GM21423 (cell line): ENCODE measurements around the gene CABCOCO1.

Source experiments
- ATAC-seq: cut with Tn5 transposase; IDR thresholded peaks from one replicate; pipeline ENCODE4 v1.9.1; 2021; ENCODE audit warnings: mild to moderate bottlenecking, moderate library complexity; ENCODE audit not compliant: unreplicated experiment

Gene CABCOCO1, protein sequence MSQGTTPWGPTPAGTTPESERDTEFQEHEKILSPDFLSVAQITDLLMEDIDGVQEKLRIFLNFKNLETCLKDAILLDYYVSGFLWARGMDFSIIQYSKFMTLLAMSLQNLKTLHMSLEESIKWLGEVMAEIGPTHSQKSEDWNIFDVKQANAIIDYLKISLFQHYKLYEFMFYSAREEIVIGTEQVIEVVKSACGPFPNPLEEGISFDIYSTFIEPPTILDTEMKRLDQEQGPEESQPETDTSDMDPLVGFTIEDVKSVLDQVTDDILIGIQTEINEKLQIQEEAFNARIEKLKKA

DNA sequence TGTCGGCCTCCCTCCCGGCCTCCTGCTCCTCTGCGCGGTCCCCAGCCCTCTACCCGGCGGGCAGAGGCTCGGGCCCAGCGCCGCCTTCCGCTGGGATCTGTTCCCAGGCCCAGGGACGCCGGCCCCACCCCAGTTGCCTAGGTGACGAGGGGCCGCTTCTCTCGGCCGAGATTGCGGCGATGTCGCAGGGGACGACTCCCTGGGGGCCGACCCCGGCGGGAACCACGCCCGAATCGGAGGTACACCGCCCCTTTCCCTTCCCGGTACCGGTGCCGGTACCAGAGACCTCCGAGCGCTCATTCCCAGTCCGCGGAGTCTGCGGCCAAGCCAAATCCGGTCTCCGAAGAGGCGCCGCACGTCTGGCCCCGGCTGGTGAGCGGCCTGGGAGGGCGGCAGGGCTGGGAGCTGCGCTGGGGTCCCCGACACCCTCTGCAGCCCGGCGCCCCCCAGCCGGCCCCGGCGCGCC lies at the start of gene CABCOCO1:
Gene CABCOCO1 (plus strand): TSS at position 136 of the 466 bp plus-strand sequence. CDS start 44 bp downstream, at position 180.
- ATAC-seq = no peak

GRCh38 chr10:61613665-61614064 lies 49.1 kb upstream of the CABCOCO1 start:
- ATAC-seq = no peak

DNA sequence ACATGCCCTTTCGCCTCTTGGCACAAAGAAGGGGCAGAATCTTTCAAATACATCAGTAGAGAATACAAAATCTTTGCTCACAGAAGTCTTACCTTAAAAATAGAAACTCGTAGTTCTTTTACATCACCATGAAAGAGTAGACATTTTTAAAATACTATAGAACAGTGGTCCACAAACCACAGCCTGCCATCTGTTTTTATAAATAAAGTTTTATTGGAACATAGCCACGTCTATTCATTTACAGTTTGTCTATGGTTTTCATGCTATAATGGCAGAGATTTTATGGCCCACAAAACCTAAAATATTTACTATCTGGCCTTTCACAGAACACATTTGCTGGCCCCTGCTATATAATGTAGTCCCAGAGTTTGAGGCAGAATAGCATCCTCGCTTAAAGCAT lies 46.1 kb upstream of the CABCOCO1 start:
- ATAC-seq = no peak

DNA sequence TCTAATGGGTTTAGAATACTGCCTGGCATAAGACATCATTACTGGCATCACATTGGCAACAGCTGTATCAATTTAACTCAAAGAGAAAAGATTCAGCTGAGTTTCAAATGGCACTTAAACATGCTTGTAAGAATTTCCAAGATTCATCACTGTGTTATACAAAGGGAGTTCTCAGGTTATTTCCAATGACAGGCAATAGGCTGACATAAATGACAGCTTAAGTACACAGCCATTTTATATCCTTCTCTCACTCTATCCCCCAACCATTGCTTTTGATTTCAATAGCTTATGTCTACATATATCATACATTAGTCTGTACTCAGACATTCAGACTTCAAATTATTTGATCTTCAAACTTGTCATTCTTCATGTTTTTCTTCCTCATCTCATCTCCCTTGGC lies 45.5 kb upstream of the CABCOCO1 start:
- no peak for ATAC-seq

DNA sequence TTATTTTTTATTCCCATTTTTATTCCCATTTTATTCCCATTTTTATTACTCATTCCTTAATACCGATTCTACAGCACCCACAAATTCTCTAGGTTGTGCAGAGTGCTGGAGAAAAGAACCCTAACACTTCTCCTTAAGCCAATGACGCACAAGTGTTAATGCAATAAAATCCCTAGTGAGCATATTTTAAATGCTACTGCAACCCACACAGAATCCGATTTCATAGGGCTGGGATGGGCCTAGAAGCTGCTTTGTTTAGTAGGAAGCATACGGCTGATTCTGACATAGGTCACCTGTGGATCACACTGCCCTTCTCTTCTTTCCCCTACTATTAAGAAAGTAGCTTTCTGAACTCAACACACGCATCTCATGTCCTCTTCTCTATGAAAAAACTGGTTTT lies 45.1 kb upstream of the CABCOCO1 start:
- no peak for ATAC-seq

DNA sequence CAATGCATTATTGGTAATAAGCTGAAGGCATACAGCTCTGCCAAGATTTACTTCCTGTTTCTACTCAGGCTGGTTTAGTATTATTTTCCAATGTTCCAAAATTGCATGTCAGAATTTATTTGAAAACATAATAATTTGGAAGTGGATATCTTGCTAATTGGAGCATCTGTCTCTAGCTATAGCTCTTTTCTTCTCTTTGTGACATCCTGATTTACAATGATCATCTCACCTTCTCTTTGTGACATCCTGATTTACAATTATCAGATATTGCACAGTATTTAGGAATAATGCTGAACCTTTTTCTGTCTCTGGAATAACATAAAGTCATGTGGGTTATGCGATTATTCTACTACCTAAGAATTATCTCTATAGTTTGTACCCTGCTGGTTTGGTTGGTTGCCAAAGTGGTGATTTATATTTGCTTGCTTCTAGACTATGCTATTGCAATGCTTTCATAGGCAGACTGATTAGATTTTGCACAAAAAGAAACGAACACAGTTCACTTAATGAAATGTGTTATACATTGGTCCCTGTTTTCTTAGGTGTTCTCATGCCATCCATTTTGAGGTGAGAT lies 44.3 kb upstream of the CABCOCO1 start:
- no peak for ATAC-seq

DNA sequence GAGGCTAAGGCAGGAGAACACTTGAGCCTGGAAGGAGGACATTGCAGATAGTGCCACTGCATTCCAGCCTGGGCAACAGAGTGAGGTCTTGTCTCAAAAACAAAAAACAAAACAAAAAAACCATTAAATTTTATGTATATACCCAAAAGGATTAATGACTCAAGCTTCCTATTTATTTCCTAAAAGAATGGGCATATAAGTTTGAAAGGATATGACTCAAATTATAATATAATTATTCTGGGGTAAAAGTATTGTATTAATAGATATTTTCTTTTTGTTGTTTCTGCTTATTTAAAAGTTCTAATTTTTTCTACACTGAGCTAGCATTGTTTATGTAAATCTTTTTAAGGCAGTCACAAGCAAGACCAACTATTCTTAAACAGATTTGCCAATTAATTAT lies 42.2 kb upstream of the CABCOCO1 start:
- ATAC-seq = no peak

DNA sequence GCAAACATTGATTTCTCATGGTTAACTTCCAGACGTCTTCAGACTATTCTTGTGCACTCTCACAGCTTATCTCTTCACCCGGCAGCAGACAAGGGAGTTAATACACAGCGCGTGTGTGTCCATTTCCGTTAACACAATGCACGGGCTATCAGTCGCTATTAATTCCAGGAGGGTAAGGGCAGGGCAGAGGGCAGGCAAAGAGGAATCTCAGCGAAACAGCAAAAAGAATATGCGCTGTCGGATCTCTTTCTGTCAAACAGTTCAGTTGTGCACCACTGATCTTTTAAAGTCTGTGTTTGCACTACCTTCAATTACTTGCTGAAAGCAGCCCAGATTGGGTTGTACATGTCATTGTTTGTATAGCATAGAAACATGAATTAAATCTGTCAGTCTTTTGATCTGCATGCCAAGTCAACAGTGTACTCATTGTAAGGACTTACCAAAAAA lies 41.1 kb upstream of the CABCOCO1 start:
- ATAC-seq = no peak

DNA sequence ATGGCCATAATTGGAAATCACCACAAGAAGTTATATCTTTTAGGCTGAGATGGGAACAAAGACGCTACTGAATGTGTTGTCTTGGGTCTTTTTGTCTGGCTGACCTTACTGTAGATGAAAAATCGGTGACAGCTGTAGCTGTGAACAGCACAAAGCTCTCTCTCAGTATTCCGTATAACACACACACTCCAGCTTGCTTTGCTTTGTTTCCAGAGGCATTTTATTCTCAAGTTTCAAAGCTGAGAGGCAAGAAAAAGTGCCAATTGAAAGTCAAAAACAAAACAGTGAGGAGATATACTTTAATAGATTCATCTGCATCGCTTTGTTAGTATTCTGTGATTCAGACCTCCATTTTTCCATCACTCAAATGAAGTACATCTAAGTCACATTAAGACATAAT lies 39.6 kb upstream of the CABCOCO1 start:
- ATAC-seq = no peak

GRCh38 chr10:61626209-61626608 lies 36.5 kb upstream of the CABCOCO1 start:
- ATAC-seq = no peak

GRCh38 chr10:61627266-61627665 lies 35.5 kb upstream of the CABCOCO1 start:
- no peak for ATAC-seq

DNA sequence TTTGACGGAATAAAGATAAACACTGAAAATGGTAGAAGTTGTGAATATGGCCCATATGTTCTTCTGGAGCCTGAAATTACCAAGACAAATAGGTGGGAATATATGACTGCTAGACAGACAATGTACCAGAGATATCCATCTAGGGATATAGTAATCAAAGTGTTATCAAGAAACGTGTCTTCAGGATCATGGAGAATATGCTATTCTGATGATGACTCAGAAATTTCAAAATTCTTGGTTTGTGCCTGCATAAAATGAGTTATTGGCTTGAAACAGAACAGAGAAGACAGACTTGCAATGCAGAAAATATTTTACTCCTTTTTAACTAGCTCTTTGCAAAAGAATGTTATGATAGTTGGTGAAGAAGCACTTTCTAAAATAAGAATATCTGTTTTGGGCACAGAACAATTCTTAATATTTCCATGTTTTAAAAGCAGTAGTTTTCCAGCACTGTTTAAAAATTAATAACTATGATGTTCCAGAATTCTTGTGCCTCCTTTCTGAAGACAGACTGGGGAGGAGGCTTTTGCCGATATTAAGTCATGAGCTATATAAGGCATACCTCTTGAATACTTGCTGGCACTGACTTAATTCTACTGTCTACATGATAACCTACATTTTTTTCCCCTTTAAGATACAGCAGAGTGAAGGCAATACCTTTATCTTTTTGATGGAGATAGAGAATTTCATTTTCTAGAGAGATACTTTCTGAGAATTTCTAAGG lies 34.4 kb upstream of the CABCOCO1 start:
- no peak for ATAC-seq

- ATAC-seq = no peak
Measured at GRCh38 chr10:61628875-61629513, 33.7 kb upstream of the CABCOCO1 start.

DNA sequence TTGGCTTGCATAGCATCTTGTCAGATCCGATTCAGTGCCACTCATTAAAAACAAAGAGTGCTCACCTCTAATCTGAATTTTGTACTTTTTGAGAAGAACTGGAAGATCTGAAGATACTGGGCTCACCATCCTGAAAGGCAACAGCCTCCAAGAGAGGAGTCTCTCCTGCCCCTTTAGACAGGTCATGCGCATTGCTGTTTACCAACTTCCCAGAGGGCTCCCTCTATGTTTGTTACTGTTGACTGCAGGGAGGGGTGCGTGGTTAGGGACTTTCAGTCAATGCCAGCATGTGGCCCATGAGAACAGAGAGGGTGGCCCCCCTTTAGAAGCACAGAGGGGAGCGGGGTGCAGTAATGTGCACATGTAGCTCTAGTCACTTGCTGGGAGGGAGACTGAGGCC lies 33.2 kb upstream of the CABCOCO1 start:
- no peak for ATAC-seq

GRCh38 chr10:61632057-61632670 lies 30.6 kb upstream of the CABCOCO1 start:
- no peak for ATAC-seq

GRCh38 chr10:61633665-61634064 lies 29.1 kb upstream of the CABCOCO1 start:
- no peak for ATAC-seq

GRCh38 chr10:61634746-61635145 lies 28.0 kb upstream of the CABCOCO1 start:
- ATAC-seq = no peak

GRCh38 chr10:61635471-61635870 lies 27.3 kb upstream of the CABCOCO1 start:
- no peak for ATAC-seq

GRCh38 chr10:61635932-61636331 lies 26.8 kb upstream of the CABCOCO1 start:
- ATAC-seq = no peak

DNA sequence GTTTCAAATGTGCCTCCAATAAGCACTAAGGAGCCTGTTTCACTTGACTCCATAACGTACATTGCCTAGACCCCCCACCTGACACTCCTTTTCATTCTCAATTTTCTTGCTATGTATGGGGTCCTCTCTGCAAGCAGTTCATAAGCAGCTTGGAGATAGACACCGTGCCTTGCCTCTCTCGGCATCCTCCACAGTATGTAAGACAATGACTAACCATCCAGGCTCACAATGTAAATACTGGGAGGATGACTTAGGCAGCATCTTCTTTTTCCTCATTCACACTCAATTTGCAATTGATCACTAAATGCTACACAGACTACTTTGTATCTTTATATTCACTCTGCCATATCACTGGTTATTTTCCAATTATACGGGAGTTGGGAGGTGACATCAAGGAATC lies 22.8 kb upstream of the CABCOCO1 start:
- ATAC-seq = no peak

GRCh38 chr10:61640856-61641255 lies 21.9 kb upstream of the CABCOCO1 start:
- ATAC-seq = no peak
